HG03095 (cell line): ENCODE data around the gene GMEB2.

Experiments used
- ATAC-seq: cut with Tn5 transposase; IDR thresholded peaks from one replicate; pipeline ENCODE4 v1.9.1; 2021; ENCODE audit warnings: moderate library complexity; ENCODE audit not compliant: unreplicated experiment

Gene GMEB2

GRCh38 chr20:63590218-63591146 lies 36.4 kb downstream of the GMEB2 start:
- no peak for ATAC-seq

GRCh38 chr20:63589261-63590217 lies 37.4 kb downstream of the GMEB2 start:
- no peak for ATAC-seq

GRCh38 chr20:63588641-63589041 lies 38.3 kb downstream of the GMEB2 start:
- no peak for ATAC-seq

GRCh38 chr20:63587776-63588591 lies 38.9 kb downstream of the GMEB2 start:
- ATAC-seq = no peak

- ATAC-seq = no peak
Measured at GRCh38 chr20:63587256-63587655, 39.6 kb downstream of the GMEB2 start.

- no peak for ATAC-seq
Measured at GRCh38 chr20:63586797-63587196, 40.1 kb downstream of the GMEB2 start.

GRCh38 chr20:63585616-63586565 lies 41.0 kb downstream of the GMEB2 start:
- ATAC-seq = no peak

- no peak for ATAC-seq
Measured at GRCh38 chr20:63582382-63583063, 44.4 kb downstream of the GMEB2 start.

- ATAC-seq = no peak
Measured at GRCh38 chr20:63580796-63581461, 46.0 kb downstream of the GMEB2 start.

- no peak for ATAC-seq
Measured at GRCh38 chr20:63579017-63579694, 47.7 kb downstream of the GMEB2 start.

- no peak for ATAC-seq
Measured at GRCh38 chr20:63578224-63579016, 48.5 kb downstream of the GMEB2 start.

- no peak for ATAC-seq
Measured at GRCh38 chr20:63577317-63577894, 49.5 kb downstream of the GMEB2 start.

- ATAC-seq = no peak
Measured at GRCh38 chr20:63576311-63576710, 50.6 kb downstream of the GMEB2 start.

- no peak for ATAC-seq
Measured at GRCh38 chr20:63574829-63575743, 51.8 kb downstream of the GMEB2 start.

GRCh38 chr20:63574156-63574828 lies 52.6 kb downstream of the GMEB2 start, which contains the start of gene HELZ2:
Gene HELZ2 (minus strand): TSS chr20:63574239. CDS start chr20:63572385, 1,854 bp downstream.
- no peak for ATAC-seq
